GM18909 (cell line): ENCODE results near the gene SUCO.
"Not testable (repeated sequence)": the region's sequence is repeated elsewhere in the genome, so short reads cannot be mapped to it uniquely, and the experiment has no call there.

Experiments
- ATAC-seq: cut with Tn5 transposase; IDR thresholded peaks from one replicate; pipeline ENCODE4 v1.9.1; 2021; ENCODE audit warnings: mild to moderate bottlenecking; ENCODE audit not compliant: unreplicated experiment, poor library complexity

SUCO gene

GRCh38 chr1:172601046-172601630, 68.2 kb downstream of the SUCO start:
- no peak for ATAC-seq

- no peak for ATAC-seq
These were observed 69.8 kb downstream of the SUCO start for GRCh38 chr1:172602706-172603105.

- ATAC-seq, result no peak
These were observed 70.9 kb downstream of the SUCO start for GRCh38 chr1:172603816-172604215.

GRCh38 chr1:172605641-172606040, 72.7 kb downstream of the SUCO start:
- ATAC-seq, result no peak

GRCh38 chr1:172607145-172607544, 74.2 kb downstream of the SUCO start:
- no peak for ATAC-seq

GRCh38 chr1:172608098-172608601, 75.2 kb downstream of the SUCO start:
- no peak for ATAC-seq

GRCh38 chr1:172609528-172609927, 76.6 kb downstream of the SUCO start:
- no peak for ATAC-seq

- no peak for ATAC-seq
These were observed 79.5 kb downstream of the SUCO start for GRCh38 chr1:172612478-172612877.

GRCh38 chr1:172613294-172613693, 80.3 kb downstream of the SUCO start:
- no peak for ATAC-seq

GRCh38 chr1:172616195-172616594, 83.2 kb downstream of the SUCO start:
- no peak for ATAC-seq

- ATAC-seq, result no peak
These were observed 83.7 kb downstream of the SUCO start for GRCh38 chr1:172616636-172617035.

- ATAC-seq, result not testable (repeated sequence)
These were observed 87.7 kb downstream of the SUCO start for GRCh38 chr1:172620603-172621002.

- ATAC-seq, result no peak
These were observed 89.6 kb downstream of the SUCO start for GRCh38 chr1:172622541-172622940.

GRCh38 chr1:172623748-172624147, 90.8 kb downstream of the SUCO start:
- no peak for ATAC-seq

- no peak for ATAC-seq
These were observed 93.9 kb downstream of the SUCO start for GRCh38 chr1:172626845-172627244.

GRCh38 chr1:172627702-172628101, 94.8 kb downstream of the SUCO start:
- ATAC-seq, result no peak

GRCh38 chr1:172628401-172628800, 95.5 kb downstream of the SUCO start:
- ATAC-seq, result no peak

GRCh38 chr1:172629170-172629569, 96.2 kb downstream of the SUCO start:
- no peak for ATAC-seq

GRCh38 chr1:172629638-172630037, 96.7 kb downstream of the SUCO start:
- no peak for ATAC-seq

- ATAC-seq, result no peak
These were observed 97.3 kb downstream of the SUCO start for GRCh38 chr1:172630056-172630818.

GRCh38 chr1:172630868-172631267, 97.9 kb downstream of the SUCO start:
- no peak for ATAC-seq

- no peak for ATAC-seq
These were observed 104.6 kb downstream of the SUCO start for GRCh38 chr1:172637522-172637921.
